ENCODE data around the gene KCNH6.

KCNH6 gene, protein sequence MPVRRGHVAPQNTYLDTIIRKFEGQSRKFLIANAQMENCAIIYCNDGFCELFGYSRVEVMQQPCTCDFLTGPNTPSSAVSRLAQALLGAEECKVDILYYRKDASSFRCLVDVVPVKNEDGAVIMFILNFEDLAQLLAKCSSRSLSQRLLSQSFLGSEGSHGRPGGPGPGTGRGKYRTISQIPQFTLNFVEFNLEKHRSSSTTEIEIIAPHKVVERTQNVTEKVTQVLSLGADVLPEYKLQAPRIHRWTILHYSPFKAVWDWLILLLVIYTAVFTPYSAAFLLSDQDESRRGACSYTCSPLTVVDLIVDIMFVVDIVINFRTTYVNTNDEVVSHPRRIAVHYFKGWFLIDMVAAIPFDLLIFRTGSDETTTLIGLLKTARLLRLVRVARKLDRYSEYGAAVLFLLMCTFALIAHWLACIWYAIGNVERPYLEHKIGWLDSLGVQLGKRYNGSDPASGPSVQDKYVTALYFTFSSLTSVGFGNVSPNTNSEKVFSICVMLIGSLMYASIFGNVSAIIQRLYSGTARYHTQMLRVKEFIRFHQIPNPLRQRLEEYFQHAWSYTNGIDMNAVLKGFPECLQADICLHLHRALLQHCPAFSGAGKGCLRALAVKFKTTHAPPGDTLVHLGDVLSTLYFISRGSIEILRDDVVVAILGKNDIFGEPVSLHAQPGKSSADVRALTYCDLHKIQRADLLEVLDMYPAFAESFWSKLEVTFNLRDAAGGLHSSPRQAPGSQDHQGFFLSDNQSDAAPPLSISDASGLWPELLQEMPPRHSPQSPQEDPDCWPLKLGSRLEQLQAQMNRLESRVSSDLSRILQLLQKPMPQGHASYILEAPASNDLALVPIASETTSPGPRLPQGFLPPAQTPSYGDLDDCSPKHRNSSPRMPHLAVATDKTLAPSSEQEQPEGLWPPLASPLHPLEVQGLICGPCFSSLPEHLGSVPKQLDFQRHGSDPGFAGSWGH

DNA sequence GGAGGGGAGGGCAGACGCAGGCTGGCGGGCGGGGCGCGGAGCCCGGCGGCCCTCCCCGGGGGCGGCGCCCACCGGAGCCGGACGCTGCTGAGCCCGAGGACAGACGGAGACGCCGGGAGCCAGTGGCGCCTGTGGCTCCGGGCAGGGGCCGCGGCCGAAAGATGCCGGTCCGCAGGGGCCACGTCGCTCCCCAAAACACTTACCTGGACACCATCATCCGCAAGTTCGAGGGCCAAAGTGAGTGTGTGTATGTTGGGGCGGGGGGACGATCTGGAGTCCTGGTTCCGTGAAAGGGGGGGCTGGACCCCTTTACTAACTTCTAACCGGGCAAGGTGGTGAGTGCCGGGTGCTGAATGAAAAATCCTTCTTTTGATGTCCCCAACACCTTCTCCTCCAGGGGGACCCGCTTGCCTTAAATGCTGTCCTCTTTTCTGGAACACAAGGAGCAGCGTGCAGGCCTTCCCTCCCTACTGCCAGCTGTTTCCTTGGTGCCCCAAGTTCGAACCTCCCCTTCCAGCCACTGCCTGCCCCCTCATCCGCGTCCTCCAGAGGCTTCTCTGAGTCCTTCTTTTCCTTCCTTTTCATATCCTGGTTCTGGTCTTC, at the start of gene KCNH6:
TSS of gene KCNH6 (plus strand) at position 106 of the 603 bp plus-strand sequence. CDS start at position 162, 56 bp downstream.
- Histone ChIP-seq H3K9me3 (ENCODE audit: control insufficient read depth in 2 of 2, low read length in 2 of 2) (no peaks in the 10 kb centered on the region), H3K27ac (ENCODE audit: low read length) (no peak within 1 kb of the TSS), H3K27me3 (ENCODE audit: control insufficient read depth in 1 of 2, insufficient read depth in 2 of 2, low read length in 2 of 2) (peaks cover 3 to 13% of the 10 kb centered on the region in 2 donors), H3K9ac (ENCODE audit: low read length in 2 of 2) (no peak within 1 kb of the TSS), H3K36me3 (ENCODE audit: control insufficient read depth in 2 of 2, insufficient read depth in 2 of 2, low read length in 2 of 2) (no peaks in the 10 kb centered on the region), H3K4me1 (ENCODE audit: control insufficient read depth, insufficient read depth, low read length) (no peaks in the 10 kb centered on the region), H3K4me3 (ENCODE audit: low read length in 2 of 2) (no peak within 1 kb of the TSS)

DNA sequence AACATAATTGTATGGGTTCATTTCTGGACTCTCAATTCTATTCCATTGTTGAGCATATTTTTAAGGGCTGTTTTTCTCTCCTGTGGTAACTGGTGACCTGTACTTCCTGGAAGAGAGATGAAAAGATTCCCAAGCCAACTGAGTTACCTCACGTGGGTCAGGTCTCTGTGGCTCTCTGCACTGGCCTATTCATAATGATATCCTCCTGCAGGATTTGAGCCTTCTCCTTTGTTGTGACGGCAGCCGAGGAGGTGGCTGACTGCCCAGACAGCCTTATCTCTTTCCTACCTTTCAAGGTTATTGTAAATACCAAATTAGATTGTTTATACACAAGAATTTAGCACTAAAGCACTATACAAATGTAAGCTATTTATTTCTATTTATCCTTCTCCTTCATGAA, 49.0 kb upstream of the KCNH6 start:
- Histone ChIP-seq H3K9me3 (ENCODE audit: control insufficient read depth in 2 of 2, low read length in 2 of 2) (no peaks in the 10 kb centered on the region), H3K4me3 (ENCODE audit: low read length in 2 of 2) (no peak overlapping the region), H3K27ac (ENCODE audit: low read length) (no peak overlapping the region), H3K4me1 (ENCODE audit: control insufficient read depth, insufficient read depth, low read length) (peaks cover 20% of the 10 kb centered on the region), H3K9ac (ENCODE audit: low read length in 2 of 2) (no peak overlapping the region), H3K36me3 (ENCODE audit: control insufficient read depth in 2 of 2, insufficient read depth in 2 of 2, low read length in 2 of 2) (no peaks in the 10 kb centered on the region), H3K27me3 (ENCODE audit: control insufficient read depth in 1 of 2, insufficient read depth in 2 of 2, low read length in 2 of 2) (peaks cover 20 to 30% of the 10 kb centered on the region in 2 donors)

DNA sequence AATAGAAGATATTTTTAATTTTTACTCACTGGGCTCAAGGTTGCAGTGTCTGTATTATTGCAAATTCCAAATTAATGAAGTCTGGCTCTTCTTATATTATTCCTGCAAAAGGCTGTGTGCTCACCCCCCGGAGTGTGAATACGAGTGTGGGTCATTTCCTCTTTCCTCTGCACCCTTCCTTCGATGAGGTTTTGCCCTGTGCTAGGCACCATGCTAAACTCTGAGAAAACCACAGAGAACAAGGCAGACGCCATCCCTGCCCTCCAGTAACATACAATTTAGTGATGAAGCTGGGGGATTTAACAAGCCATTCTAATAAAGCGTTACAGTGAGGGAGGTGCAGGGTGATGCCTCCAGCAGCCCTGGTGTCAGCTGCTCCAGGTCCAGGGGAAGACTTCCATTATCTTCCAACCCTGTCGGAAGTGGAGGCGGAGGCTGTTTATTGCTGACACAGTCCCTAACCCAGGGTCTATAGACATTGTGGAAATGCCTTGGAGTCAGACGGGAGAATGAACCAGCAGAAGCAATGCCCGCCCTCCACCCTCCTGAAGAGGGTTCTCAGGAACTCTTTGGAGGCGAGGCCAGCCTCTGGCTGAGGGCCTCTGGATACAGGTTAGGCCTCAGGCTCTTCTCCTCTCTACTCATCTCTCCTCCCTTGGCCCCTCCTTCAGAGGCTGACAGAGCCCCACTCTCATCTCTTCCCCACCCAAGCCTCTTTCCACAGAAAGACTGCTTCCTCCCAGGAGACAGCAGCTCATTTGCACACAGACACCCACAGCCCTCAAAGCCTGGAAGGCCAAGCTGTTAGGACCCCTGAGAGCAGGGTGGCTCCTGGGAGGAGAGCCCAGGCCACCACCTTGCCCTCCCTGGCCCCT, 48.3 kb upstream of the KCNH6 start:
- Histone ChIP-seq H3K4me1 (ENCODE audit: control insufficient read depth, insufficient read depth, low read length) (peaks cover 20% of the 10 kb centered on the region), H3K9ac (ENCODE audit: low read length in 2 of 2) (no peak overlapping the region), H3K27me3 (ENCODE audit: control insufficient read depth in 1 of 2, insufficient read depth in 2 of 2, low read length in 2 of 2) (peaks cover 21 to 36% of the 10 kb centered on the region in 2 donors), H3K36me3 (ENCODE audit: control insufficient read depth in 2 of 2, insufficient read depth in 2 of 2, low read length in 2 of 2) (no peaks in the 10 kb centered on the region), H3K4me3 (ENCODE audit: low read length in 2 of 2) (no peak overlapping the region), H3K27ac (ENCODE audit: low read length) (no peak overlapping the region), H3K9me3 (ENCODE audit: control insufficient read depth in 2 of 2, low read length in 2 of 2) (no peaks in the 10 kb centered on the region)

DNA sequence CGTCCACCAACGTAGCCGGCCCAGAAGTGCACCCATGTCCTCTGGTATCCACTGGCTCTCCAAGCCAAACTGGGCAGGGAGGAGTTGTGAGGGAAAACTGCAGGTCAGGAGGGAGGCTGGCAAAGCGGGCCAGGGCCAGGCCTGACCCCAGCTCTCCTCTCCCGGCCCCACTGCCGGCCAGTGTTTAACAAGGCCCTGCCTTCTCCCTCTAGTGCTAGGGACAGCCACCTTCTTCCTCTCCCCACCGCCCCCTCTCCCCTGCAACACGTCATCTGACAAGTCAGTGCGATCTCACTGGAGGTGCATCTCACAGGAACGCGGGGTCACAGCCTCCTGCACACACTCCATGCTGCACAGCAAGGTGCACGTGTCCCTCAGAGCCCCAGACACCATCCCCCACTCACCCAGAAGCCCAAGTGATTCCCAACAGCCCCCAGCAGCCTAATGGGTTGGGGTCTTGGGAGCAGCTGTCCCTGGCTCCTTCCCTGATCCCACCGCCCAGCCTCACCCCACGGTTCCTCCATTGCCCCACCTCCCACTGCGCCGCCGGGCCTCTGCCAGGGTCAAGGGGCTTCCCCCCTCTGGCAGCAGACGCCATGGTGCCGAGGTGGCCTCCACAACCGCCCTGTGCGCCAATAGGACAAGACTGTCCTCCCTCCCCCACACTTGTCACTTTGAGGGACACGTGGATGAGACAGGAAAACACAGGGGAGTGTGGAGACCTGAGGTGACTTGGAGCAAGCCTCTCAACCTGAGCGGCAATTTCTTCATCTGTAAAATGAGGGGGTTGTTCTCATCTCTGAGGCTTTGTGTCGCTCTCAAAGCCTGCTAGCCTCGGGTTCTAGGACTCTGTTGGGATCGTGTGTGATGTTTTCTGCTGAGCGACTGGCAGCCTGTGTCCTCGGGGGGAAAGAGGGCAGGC, 47.4 kb upstream of the KCNH6 start:
- Histone ChIP-seq H3K4me3 (ENCODE audit: low read length in 2 of 2) (no peak overlapping the region), H3K27me3 (ENCODE audit: control insufficient read depth in 1 of 2, insufficient read depth in 2 of 2, low read length in 2 of 2) (peaks cover 23 to 45% of the 10 kb centered on the region in 2 donors), H3K4me1 (ENCODE audit: control insufficient read depth, insufficient read depth, low read length) (peaks cover 20% of the 10 kb centered on the region), H3K27ac (ENCODE audit: low read length) (no peak overlapping the region), H3K9me3 (ENCODE audit: control insufficient read depth in 2 of 2, low read length in 2 of 2) (no peaks in the 10 kb centered on the region), H3K36me3 (ENCODE audit: control insufficient read depth in 2 of 2, insufficient read depth in 2 of 2, low read length in 2 of 2) (no peaks in the 10 kb centered on the region), H3K9ac (ENCODE audit: low read length in 2 of 2) (no peak overlapping the region)

DNA sequence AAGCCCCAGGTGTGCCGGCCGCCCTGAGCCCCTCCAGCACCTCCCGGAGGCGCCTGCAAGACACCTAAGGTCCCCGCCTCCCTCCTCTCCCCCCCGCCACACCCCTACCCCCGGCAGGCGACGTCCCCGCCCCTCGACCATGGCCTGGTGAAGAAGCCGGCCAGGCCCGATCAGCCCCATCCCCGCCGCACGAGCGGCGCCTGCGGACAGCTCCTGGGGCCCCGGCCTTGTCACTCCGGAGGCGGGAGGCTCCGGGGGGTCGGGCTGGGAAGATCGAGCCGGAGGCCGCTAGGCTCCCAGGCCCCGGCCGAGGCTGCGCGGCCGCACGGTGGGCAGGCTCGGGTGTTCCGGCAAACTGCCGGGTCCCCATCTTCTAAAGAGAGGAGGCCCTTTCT, 46.7 kb upstream of the KCNH6 start:
- H3K9ac ChIP-seq (ENCODE audit: low read length in 2 of 2): no peak overlapping the region
- no peaks in the 10 kb centered on the region for H3K36me3 ChIP-seq (ENCODE audit: control insufficient read depth in 2 of 2, insufficient read depth in 2 of 2, low read length in 2 of 2)
- no peaks in the 10 kb centered on the region for H3K9me3 ChIP-seq (ENCODE audit: control insufficient read depth in 2 of 2, low read length in 2 of 2)
- peaks cover 25 to 50% of the 10 kb centered on the region in 2 donors for H3K27me3 ChIP-seq (ENCODE audit: control insufficient read depth in 1 of 2, insufficient read depth in 2 of 2, low read length in 2 of 2)
- peak overlapping the region in 1 of 2 donors; percentile 46 for H3K4me3 ChIP-seq (ENCODE audit: low read length in 2 of 2)
- H3K4me1 ChIP-seq (ENCODE audit: control insufficient read depth, insufficient read depth, low read length): peaks cover 20% of the 10 kb centered on the region
- no peak overlapping the region for H3K27ac ChIP-seq (ENCODE audit: low read length)

DNA sequence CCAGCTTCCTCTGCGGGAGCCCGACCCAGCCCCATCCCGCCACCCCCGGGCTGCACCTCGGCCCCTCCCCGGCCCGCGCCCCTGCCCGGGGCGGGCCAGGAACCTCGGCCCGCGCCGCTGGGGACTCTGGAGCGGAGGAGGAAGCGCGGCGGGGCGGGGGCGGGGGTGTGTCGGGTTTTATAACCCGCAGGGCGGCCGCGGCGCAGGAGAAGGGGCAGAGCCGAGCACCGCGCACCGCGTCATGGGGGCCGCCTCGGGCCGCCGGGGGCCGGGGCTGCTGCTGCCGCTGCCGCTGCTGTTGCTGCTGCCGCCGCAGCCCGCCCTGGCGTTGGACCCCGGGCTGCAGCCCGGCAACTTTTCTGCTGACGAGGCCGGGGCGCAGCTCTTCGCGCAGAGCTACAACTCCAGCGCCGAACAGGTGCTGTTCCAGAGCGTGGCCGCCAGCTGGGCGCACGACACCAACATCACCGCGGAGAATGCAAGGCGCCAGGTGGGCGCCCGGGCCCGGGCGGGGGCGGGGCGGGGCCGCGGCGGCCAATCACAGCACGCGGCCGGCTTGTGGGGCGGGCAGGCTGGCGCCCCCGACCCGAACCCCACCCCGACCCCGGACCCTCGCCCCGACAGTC, 46.2 kb upstream of the KCNH6 start, which contains the start of gene ACE:
TSS of gene ACE (plus strand) at position 208 of the 626 bp plus-strand sequence. CDS start at position 242, 34 bp downstream.
- H3K4me3 ChIP-seq (ENCODE audit: low read length in 2 of 2): peak within 1 kb of the TSS; percentile 46 to 66
- H3K4me1 ChIP-seq (ENCODE audit: control insufficient read depth, insufficient read depth, low read length): peaks cover 20% of the 10 kb centered on the region
- H3K9me3 ChIP-seq (ENCODE audit: control insufficient read depth in 2 of 2, low read length in 2 of 2): no peaks in the 10 kb centered on the region
- no peak within 1 kb of the TSS for H3K27ac ChIP-seq (ENCODE audit: low read length)
- H3K36me3 ChIP-seq (ENCODE audit: control insufficient read depth in 2 of 2, insufficient read depth in 2 of 2, low read length in 2 of 2): no peaks in the 10 kb centered on the region
- no peak within 1 kb of the TSS for H3K9ac ChIP-seq (ENCODE audit: low read length in 2 of 2)
- peaks cover 25 to 50% of the 10 kb centered on the region in 2 donors for H3K27me3 ChIP-seq (ENCODE audit: control insufficient read depth in 1 of 2, insufficient read depth in 2 of 2, low read length in 2 of 2)

DNA sequence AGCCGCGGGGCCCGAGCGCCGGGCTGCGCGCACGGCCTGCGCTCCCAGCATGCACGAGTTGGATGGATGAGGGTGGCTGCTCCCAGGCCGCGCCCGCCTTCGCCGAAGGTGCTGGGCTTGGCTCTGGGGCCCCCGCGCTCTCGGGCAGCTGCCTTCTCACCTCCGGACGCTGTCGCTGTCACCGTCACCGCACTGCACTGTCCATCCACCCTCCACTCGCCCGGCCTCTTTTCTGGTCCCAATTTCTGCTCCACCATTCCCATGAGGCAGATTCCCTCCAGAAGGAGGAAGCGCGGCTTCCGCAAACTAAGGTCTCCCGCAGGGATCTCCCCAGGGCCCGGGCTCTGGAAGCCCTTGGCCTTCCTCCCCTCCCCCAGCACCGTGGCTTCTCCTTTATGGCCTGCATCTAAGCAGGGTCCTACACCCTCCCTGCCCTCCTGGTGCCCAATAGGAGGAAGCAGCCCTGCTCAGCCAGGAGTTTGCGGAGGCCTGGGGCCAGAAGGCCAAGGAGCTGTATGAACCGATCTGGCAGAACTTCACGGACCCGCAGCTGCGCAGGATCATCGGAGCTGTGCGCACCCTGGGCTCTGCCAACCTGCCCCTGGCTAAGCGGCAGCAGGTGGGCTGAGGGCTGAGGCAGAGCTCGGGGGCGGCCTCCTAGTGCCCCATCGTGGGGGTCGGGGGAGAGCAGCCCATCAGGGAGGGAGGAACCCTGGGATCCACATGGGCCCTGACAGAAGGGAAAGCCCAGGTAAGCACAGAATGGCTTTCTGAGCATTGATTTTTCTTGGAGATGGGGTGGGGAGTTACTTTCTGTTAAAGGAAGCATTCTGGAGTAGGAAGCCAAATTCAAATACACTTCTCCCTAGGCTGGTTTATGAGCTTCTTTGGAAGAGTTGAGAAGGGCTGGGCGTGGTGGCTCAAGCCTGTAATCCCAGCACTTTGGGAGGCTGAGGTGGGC, 45.4 kb upstream of the KCNH6 start:
- H3K4me1 ChIP-seq (ENCODE audit: control insufficient read depth, insufficient read depth, low read length): peaks cover 20% of the 10 kb centered on the region
- H3K27me3 ChIP-seq (ENCODE audit: control insufficient read depth in 1 of 2, insufficient read depth in 2 of 2, low read length in 2 of 2): peaks cover 25 to 53% of the 10 kb centered on the region in 2 donors
- H3K9ac ChIP-seq (ENCODE audit: low read length in 2 of 2): no peak overlapping the region
- H3K4me3 ChIP-seq (ENCODE audit: low read length in 2 of 2): peak overlapping the region in 1 of 2 donors; percentile 66
- no peaks in the 10 kb centered on the region for H3K36me3 ChIP-seq (ENCODE audit: control insufficient read depth in 2 of 2, insufficient read depth in 2 of 2, low read length in 2 of 2)
- H3K9me3 ChIP-seq (ENCODE audit: control insufficient read depth in 2 of 2, low read length in 2 of 2): no peaks in the 10 kb centered on the region
- H3K27ac ChIP-seq (ENCODE audit: low read length): no peak overlapping the region

DNA sequence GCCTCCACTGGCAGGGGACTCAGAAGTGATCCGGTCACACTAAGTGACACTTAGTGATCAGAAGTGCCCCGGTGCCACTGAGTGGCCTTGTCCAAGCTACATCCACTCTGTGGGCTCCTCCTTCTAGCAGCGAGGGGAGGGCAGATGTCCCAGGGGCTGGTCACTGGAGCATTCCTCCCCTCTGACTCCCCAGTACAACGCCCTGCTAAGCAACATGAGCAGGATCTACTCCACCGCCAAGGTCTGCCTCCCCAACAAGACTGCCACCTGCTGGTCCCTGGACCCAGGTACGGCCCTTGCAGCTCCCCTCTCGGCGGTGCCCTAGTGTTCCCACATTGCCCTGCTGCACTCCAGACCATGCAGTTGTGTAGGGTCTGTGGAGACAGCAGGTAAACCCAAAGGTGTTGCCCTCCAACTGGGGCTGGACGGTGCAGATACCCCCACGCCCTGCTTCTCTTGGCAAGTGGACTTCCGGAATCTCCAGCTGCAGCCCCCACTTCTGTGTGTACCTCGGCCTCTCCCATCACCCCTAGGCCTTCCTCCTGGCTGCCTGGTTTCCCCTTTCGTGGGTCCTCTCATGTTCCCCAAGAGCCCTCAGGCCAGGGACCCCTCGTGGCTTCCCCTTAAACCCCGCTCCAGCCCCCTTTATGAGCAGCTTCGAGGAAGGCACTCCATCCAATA, 44.2 kb upstream of the KCNH6 start:
- peaks cover 20% of the 10 kb centered on the region for H3K4me1 ChIP-seq (ENCODE audit: control insufficient read depth, insufficient read depth, low read length)
- H3K36me3 ChIP-seq (ENCODE audit: control insufficient read depth in 2 of 2, insufficient read depth in 2 of 2, low read length in 2 of 2): no peaks in the 10 kb centered on the region
- H3K4me3 ChIP-seq (ENCODE audit: low read length in 2 of 2): no peak overlapping the region
- H3K27ac ChIP-seq (ENCODE audit: low read length): no peak overlapping the region
- no peaks in the 10 kb centered on the region for H3K9me3 ChIP-seq (ENCODE audit: control insufficient read depth in 2 of 2, low read length in 2 of 2)
- peaks cover 25 to 53% of the 10 kb centered on the region in 2 donors for H3K27me3 ChIP-seq (ENCODE audit: control insufficient read depth in 1 of 2, insufficient read depth in 2 of 2, low read length in 2 of 2)
- no peak overlapping the region for H3K9ac ChIP-seq (ENCODE audit: low read length in 2 of 2)

Measured in stomach smooth muscle (tissue), 2 donors.